Measurements from ENCODE around the gene NIPSNAP2. TPM values are rescaled to one million over a fixed set of nuclear protein-coding genes. Genes with fewer than 3 reads are reported as not detected.

The NIPSNAP2 gene
- total and polyA plus RNA-seq, 2 of the 13 experiments (the other 11 are each of a cell fraction or from before 2014, with no cell fraction given): 40.3 to 61.5 TPM

GRCh38 chr7:56028942-56029630, 64.7 kb downstream of the NIPSNAP2 start (continued):
- no peak for TF ChIP-seq SKIL (CRISPR knock-in tag; IDR thresholded peaks at IDR 0.05; ENCODE audit: borderline replicate concordance)
- no peak for TF ChIP-seq ZNF281 (CRISPR knock-in tag; IDR thresholded peaks at IDR 0.05; ENCODE audit: borderline replicate concordance)
- no peak for TF ChIP-seq AGO2 (optimal IDR thresholded peaks at IDR 0.05; ENCODE audit: low read depth, low read length)
- no peak for TF ChIP-seq U2AF2 (IDR thresholded peaks at IDR 0.05; ENCODE audit: low read depth, low read length)
- TF ChIP-seq FOXA3 (CRISPR knock-in tag; IDR thresholded peaks at IDR 0.05): peak; percentile 81
- TF ChIP-seq ZNF7 (CRISPR knock-in tag; IDR thresholded peaks at IDR 0.05): peak; percentile 76
- TF ChIP-seq ERF (CRISPR knock-in tag; IDR thresholded peaks at IDR 0.05): peak; percentile 44
- peak; percentile 67; the same call in 1 of the 2 replicates for TF ChIP-seq NR2F6 (IDR thresholded peaks at IDR 0.05)
- TF ChIP-seq NR2F6 (CRISPR knock-in tag; IDR thresholded peaks at IDR 0.05): peak; percentile 88
- no peak for TF ChIP-seq ZNF296 (CRISPR knock-in tag; conservative IDR thresholded peaks at IDR 0.05)
- TF ChIP-seq LRRFIP1 (CRISPR knock-in tag; conservative IDR thresholded peaks at IDR 0.05): no peak
- 0 out of 2 replicates have a peak, but pooled peaks have one; percentile 40 for TF ChIP-seq THRA (CRISPR knock-in tag; IDR thresholded peaks at IDR 0.05; ENCODE audit: borderline replicate concordance)
- no peak for TF ChIP-seq SMARCC2 (IDR thresholded peaks at IDR 0.05)
- no peak for TF ChIP-seq ZNF784 (CRISPR knock-in tag; IDR thresholded peaks at IDR 0.05; ENCODE audit: borderline replicate concordance)
- no peak for TF ChIP-seq SAFB2 (CRISPR knock-in tag; IDR thresholded peaks at IDR 0.05; ENCODE audit: borderline replicate concordance, low read depth)
- peak; percentile 39 for TF ChIP-seq CEBPG (CRISPR knock-in tag; IDR thresholded peaks at IDR 0.05)
- no peak for TF ChIP-seq ZNF451 (CRISPR knock-in tag; IDR thresholded peaks at IDR 0.05)
